Activated naive CD8-positive, alpha-beta T cell treated with anti-CD3 and anti-CD28 coated beads, Interleukin-2, amount 50 U/mL, for 24 hours (primary cell): ENCODE results near the gene GRM7.

Source experiments
- ATAC-seq: fragments of 150-1000 bp; cut with Tn5 transposase; one replicate; pipeline ENCODE4 v1.10.0; 2021
- DNase-seq: peaks from one replicate; pipeline ENCODE4 v3.0.0; 2021
- H3K27ac Mint-ChIP-seq: one replicate; pipeline ENCODE4 v1.8.0; 2021; ENCODE audit warnings: mild to moderate bottlenecking, mixed read lengths
- H3K27me3 Mint-ChIP-seq: one replicate; pipeline ENCODE4 v1.8.0; 2021; ENCODE audit warnings: mixed read lengths
- H3K36me3 Mint-ChIP-seq: one replicate; pipeline ENCODE4 v1.8.0; 2021; ENCODE audit warnings: low read depth, mixed read lengths
- H3K4me1 Mint-ChIP-seq: one replicate; pipeline ENCODE4 v1.8.0; 2021; ENCODE audit warnings: mixed read lengths
- H3K4me3 Mint-ChIP-seq: one replicate; pipeline ENCODE4 v1.8.0; 2021; ENCODE audit warnings: mild to moderate bottlenecking, moderate library complexity, mixed read lengths
- H3K9me3 Mint-ChIP-seq: one replicate; pipeline ENCODE4 v1.8.0; 2021; ENCODE audit warnings: mixed read lengths

GRM7 gene

DNA sequence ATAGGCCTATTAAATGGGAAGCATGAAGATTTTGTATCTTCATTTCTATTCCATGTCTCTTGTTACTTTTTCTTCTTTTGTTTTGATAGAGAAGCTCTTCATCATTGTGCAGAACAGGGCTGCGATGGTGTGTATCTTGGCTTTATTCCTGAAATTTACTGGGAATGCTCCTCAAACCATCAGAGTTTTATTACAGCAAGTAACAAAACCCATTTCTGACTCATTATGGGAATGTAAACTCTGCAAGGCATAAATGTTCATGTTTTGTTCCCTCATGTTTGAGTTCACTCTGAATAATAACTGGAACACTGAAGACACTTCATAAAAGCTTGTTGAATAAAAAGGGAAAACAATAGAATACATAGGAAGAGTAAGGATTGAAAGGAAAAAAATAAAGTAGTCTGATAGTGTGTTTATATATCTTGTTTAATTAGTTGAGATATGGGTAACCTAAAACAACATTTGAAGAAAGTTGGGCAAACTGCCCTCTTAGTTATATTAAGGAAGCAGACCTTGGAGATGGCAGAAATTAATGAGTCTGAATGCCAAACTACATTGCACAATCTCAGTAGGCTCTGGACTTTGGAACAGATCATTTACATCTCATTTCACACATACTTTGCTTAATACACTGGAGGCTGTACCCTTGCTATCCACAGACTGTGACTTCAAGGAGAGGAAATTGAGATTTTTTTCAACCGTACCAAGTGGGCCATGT is 521.5 kb downstream of the GRM7 start:
- ATAC-seq, result no peak
- no peaks in the 10 kb centered on the region for H3K27me3 Mint-ChIP-seq
- no peak overlapping the region for H3K27ac Mint-ChIP-seq
- no peak for DNase-seq
- H3K36me3 Mint-ChIP-seq, result no peaks in the 10 kb centered on the region
- H3K4me1 Mint-ChIP-seq, result no peaks in the 10 kb centered on the region
- no peak overlapping the region for H3K4me3 Mint-ChIP-seq
- H3K9me3 Mint-ChIP-seq, result no peaks in the 10 kb centered on the region

DNA sequence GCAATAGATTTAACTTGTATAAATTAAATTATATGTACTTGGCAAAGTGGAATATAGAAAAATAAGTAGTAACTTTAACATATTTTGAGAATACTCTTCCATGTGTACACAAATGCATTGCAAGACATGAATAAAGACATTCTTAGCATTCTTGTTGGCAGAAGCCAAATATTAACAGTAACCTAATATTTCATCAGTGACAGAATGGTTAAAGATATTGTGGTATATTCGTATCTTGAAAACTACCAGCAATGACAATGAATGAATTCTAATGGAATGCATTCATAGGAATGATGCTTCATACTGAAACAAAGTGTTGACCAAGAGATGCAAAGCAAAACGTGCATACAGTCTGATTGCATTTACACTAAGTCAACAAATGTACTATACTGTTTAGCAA is 524.7 kb downstream of the GRM7 start:
- Mint-ChIP-seq H3K9me3 (peaks cover 8% of the 10 kb centered on the region), H3K4me3 (no peak overlapping the region), H3K4me1 (no peaks in the 10 kb centered on the region), H3K27me3 (no peaks in the 10 kb centered on the region), H3K36me3 (no peaks in the 10 kb centered on the region), H3K27ac (no peak overlapping the region)
- ATAC-seq (no peak), DNase-seq (no peak)

DNA sequence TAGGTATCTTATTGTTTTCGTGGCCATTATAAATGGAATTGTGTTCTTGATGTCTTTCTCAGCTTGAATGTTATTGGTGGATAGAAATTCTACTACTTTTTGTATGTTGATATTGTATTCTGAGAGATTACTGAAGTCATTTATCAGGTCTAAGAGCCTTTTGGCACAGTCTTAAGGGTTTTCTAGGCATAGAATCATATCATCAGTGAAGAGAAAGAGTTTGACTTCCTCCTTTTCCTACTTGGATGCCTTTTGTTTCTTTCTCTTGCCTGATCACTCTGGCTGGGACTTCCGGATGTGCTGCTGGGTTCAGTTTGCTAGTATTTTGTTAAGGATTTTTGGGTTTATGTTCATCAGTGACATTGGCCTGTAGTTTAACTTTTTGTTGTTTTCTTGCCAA is 527.1 kb downstream of the GRM7 start:
- DNase-seq, result no peak
- H3K4me3 Mint-ChIP-seq, result no peak overlapping the region
- H3K4me1 Mint-ChIP-seq, result no peaks in the 10 kb centered on the region
- H3K9me3 Mint-ChIP-seq, result peaks cover 8% of the 10 kb centered on the region
- H3K27ac Mint-ChIP-seq, result no peak overlapping the region
- no peaks in the 10 kb centered on the region for H3K36me3 Mint-ChIP-seq
- H3K27me3 Mint-ChIP-seq, result no peaks in the 10 kb centered on the region
- ATAC-seq, result no peak

DNA sequence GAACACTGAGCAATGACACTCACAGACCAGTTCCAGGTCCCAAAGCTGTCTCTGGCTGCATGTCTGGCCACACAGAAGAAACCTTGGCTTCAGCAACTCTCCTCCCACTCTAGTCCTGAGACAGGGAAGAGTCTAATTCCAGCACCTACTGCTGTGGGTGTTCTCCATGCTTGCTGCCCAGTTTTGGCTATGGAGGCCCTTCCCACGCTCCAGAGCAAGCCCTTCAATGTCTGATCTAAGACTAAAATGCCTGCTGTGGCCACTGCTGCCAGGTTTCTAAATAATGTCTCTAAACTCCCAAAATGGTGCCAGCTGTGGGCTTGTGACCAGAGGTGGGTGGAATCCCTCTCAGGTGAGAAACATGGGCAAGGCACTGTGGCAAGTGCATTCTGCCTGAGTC is 531.3 kb downstream of the GRM7 start:
- Mint-ChIP-seq H3K4me1 (no peaks in the 10 kb centered on the region), H3K27me3 (no peaks in the 10 kb centered on the region)

DNA sequence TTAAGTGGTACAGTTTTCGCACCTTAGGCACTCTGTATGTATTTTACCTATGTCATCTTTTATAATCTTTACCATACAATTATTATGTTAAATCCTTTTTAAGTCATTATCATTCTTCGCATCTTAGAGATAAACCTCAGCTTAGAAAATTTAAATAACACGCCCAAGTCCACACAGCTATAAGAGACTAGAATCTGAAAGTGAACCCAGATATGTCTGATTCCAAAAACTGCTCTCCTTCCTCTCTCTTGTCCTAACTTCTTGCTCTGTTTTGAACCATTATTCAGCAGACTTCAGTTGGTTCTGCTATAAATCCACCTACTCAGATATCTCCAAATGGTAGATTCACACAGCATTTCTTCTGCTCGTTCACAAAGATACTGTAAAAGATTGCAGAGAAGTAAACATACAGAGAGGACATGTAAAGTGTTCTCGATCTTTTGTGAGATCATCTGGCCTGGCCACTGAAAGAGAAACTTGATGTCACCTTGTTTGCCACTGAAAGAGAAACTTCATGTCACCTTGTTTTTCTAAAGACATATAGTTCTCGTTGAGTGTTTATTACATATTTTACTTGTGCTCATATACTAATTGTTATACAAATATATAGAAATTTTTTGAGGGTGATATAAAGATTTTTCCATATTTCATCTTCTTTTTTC is 533.2 kb downstream of the GRM7 start:
- Mint-ChIP-seq H3K4me3 (no peak overlapping the region), H3K4me1 (no peaks in the 10 kb centered on the region), H3K27me3 (no peaks in the 10 kb centered on the region)

More for the DNA sequence above, 531.3 kb downstream of the GRM7 start:
- H3K27ac Mint-ChIP-seq, result no peak overlapping the region
- ATAC-seq (no peak), DNase-seq (no peak)
- H3K36me3 Mint-ChIP-seq, result no peaks in the 10 kb centered on the region
- H3K9me3 Mint-ChIP-seq, result peaks cover 12% of the 10 kb centered on the region
- H3K4me3 Mint-ChIP-seq, result no peak overlapping the region

DNA sequence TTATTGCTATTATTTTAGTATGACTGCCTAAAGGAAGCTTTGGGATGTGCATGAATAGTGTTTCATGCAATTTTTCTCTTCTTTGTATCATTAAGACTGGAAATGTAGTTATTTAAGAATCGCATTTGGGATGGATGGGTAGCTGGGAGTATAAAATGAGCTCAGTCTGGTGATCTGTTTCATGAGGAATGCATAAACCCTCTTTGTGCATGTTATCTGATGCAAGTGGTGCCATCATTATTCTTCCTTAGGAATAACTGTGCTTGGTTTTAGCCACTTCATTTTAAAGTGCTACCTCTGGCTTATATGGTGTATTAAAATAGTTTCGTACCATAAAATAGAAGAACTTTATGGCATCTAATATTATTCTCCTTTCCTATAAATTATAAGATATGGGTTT is 535.6 kb downstream of the GRM7 start:
- no peak overlapping the region for H3K4me3 Mint-ChIP-seq
- H3K36me3 Mint-ChIP-seq, result no peaks in the 10 kb centered on the region
- H3K9me3 Mint-ChIP-seq, result peaks cover 4% of the 10 kb centered on the region
- no peak overlapping the region for H3K27ac Mint-ChIP-seq
- no peak for ATAC-seq
- H3K27me3 Mint-ChIP-seq, result no peaks in the 10 kb centered on the region
- no peaks in the 10 kb centered on the region for H3K4me1 Mint-ChIP-seq
- DNase-seq, result no peak

More for the DNA sequence above, 533.2 kb downstream of the GRM7 start:
- H3K36me3 Mint-ChIP-seq, result no peaks in the 10 kb centered on the region
- no peak overlapping the region for H3K27ac Mint-ChIP-seq
- no peak for ATAC-seq
- DNase-seq, result no peak
- peaks cover 4% of the 10 kb centered on the region for H3K9me3 Mint-ChIP-seq

DNA sequence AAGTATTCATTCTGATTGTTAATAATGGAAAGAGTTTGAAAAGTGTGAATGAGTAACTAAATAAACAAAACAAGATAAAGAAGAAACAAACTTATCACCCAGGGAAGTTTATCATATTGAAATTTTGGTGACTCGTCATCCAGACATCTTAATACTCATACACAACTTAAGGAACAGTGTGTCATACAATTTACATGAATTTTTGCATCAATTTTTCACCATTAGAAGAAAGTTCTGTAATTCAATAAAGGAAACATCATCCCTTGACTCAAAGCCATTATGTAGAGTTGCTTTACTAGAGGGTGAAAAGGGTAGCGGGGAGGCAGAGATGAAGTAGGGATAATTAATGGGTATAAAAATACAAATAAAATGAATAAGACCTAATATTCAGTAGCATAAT is 536.2 kb downstream of the GRM7 start:
- Mint-ChIP-seq H3K4me3 (no peak overlapping the region), H3K27me3 (no peaks in the 10 kb centered on the region), H3K4me1 (no peaks in the 10 kb centered on the region), H3K36me3 (no peaks in the 10 kb centered on the region), H3K9me3 (peaks cover 4% of the 10 kb centered on the region), H3K27ac (no peak overlapping the region)
- no peak for DNase-seq
- ATAC-seq, result no peak

DNA sequence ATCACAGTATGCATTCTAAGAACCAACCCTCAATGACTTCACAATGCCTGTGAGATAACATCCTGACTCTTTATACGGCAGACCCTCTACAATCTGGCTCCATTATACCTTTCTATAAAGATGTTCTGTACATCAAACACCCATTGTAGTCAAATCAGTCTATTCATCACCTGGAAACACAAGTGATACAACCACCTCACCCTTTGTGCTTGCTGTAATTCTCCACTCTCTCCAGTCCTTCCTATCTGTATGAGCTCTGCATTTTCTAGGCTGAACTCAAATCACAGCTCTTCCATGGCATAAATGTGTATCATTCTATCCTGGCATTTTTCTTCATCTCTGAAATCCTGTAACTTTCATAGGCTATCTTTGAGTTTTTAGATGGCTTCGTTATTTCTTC is 539.4 kb downstream of the GRM7 start:
- no peaks in the 10 kb centered on the region for H3K9me3 Mint-ChIP-seq

DNA sequence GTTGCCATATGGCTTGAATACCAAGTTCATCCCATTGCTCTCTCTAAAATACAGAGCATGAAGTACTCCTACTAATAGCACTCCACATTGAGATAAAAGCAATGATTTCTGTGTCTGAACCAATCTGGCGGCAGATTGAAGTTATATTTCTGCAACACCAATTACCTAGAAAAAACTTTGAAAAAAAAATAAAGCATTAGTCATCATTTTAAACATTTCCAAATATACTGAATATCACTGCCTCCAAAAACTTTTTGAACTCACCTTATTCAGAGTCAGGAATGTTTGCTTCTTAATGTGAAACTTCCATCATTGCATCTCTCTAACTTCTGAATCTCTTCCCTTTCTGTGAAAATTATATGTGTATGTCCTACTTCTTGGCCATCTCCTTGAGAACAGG is 540.5 kb downstream of the GRM7 start:
- Mint-ChIP-seq H3K4me1 (no peaks in the 10 kb centered on the region), H3K27me3 (no peaks in the 10 kb centered on the region), H3K4me3 (no peak overlapping the region), H3K9me3 (no peaks in the 10 kb centered on the region), H3K36me3 (no peaks in the 10 kb centered on the region), H3K27ac (no peak overlapping the region)
- ATAC-seq, result no peak
- DNase-seq, result no peak

More for the DNA sequence above, 539.4 kb downstream of the GRM7 start:
- Mint-ChIP-seq H3K27ac (no peak overlapping the region), H3K4me3 (no peak overlapping the region), H3K4me1 (no peaks in the 10 kb centered on the region), H3K36me3 (no peaks in the 10 kb centered on the region), H3K27me3 (no peaks in the 10 kb centered on the region)
- no peak for DNase-seq
- no peak for ATAC-seq

DNA sequence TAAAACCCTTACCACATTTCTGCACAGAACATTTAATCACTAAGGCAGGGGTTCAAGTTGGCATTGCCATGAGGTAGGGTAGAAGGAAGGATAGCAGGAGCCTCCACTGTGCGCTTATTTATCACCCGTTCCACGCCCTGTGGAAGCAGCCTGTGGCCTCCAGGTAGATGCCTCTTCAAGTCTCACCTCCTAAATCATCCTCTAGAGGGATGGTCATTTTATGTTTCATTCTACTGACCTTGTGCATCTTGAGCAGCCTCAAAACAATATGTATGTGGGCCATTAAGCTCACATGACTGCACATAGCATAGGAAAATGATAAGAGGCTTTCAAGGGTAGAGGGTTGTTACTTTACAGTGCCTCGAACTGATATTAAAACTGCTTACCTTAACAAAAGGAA is 546.2 kb downstream of the GRM7 start:
- Mint-ChIP-seq H3K4me1 (no peaks in the 10 kb centered on the region), H3K4me3 (no peak overlapping the region), H3K27me3 (no peaks in the 10 kb centered on the region), H3K36me3 (no peaks in the 10 kb centered on the region), H3K27ac (no peak overlapping the region), H3K9me3 (no peaks in the 10 kb centered on the region)
- ATAC-seq (no peak), DNase-seq (no peak)

DNA sequence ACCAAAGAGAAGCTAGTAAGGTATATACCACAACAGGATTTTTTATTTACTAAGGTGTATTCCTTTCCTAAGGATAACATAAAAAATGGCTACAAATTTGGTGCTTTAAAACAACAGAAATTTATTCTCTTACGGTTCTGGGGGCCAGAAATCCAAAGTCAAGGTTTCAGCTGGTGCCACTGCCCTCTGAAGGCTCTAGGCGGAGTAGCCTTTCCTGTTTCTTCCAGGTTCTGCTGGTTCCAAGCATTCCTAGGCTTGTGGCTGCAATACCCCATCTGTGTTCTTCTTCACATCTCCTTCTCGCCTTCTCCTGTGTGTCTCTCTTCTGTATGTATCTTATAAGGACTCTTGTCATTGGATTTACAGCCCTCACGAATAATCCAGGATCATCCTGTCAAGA is 549.9 kb downstream of the GRM7 start:
- Mint-ChIP-seq H3K27me3 (no peaks in the 10 kb centered on the region), H3K9me3 (no peaks in the 10 kb centered on the region), H3K27ac (no peak overlapping the region), H3K36me3 (no peaks in the 10 kb centered on the region), H3K4me1 (no peaks in the 10 kb centered on the region), H3K4me3 (no peak overlapping the region)
- DNase-seq (no peak), ATAC-seq (no peak)

DNA sequence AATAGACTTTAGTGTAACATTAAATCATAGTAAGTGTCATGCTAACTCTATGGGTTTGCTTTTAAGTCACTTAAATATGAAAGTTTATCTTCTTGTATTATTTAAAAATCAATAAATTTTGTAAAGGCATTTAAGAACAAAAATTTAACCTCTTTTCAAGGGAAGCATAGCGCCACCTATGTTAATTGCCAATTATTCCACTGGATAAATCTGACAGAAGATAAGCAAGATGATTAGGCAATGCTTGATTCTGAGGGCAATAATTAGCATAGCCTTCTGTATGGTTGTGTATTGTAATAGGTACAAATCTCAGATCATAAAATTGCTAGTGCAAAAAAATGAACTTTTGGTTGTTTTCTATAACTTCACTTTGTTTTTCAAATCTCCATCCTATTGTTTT is 560.1 kb downstream of the GRM7 start:
- Mint-ChIP-seq H3K27ac (no peak overlapping the region), H3K27me3 (no peaks in the 10 kb centered on the region), H3K4me3 (no peak overlapping the region), H3K9me3 (peaks cover 4% of the 10 kb centered on the region), H3K4me1 (no peaks in the 10 kb centered on the region), H3K36me3 (no peaks in the 10 kb centered on the region)
- DNase-seq (no peak), ATAC-seq (no peak)

DNA sequence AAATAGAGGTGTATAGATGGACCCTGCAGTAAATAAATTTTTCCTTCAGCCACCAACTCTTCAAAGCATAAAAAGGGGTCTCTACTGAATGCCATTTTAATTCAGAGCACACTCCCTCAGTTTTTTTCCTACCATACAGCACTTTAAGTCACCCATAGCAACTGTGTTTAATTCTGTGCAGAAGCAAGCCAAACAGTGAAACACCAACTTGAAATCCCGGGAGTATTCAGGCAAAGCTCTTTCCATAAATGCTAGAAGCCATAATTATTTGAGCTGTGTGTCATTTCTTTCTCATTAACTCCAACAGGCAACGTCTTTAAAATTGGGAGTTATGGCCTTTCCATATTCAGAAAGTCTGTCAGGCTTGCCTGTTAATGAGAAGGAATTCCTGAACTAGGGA is 562.1 kb downstream of the GRM7 start:
- no peaks in the 10 kb centered on the region for H3K27me3 Mint-ChIP-seq
- no peaks in the 10 kb centered on the region for H3K4me1 Mint-ChIP-seq
- ATAC-seq (no peak), DNase-seq (no peak)
- no peak overlapping the region for H3K4me3 Mint-ChIP-seq
- no peaks in the 10 kb centered on the region for H3K36me3 Mint-ChIP-seq
- peaks cover 4% of the 10 kb centered on the region for H3K9me3 Mint-ChIP-seq
- H3K27ac Mint-ChIP-seq, result no peak overlapping the region

DNA sequence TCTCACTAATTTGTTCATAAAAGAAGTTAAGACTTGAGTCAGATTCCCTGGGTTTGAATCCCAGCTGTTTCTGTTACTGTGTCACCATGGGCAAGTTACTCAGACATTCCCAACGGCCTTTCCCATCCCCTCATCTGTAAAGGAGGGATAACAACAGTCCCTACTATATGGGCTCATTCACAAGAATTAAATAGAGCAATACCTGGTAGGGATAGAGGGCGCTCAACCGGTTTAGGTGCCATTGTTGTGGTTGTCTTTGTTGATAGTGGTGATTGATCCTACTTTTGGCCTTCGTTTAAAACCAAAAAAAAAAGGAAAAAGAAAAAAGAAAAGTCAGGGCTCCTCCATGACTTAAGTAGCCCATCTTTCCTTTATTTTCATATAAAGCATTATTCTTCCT is 563.1 kb downstream of the GRM7 start:
- Mint-ChIP-seq H3K4me3 (no peak overlapping the region), H3K27me3 (no peaks in the 10 kb centered on the region), H3K9me3 (peaks cover 4% of the 10 kb centered on the region), H3K36me3 (no peaks in the 10 kb centered on the region), H3K4me1 (no peaks in the 10 kb centered on the region), H3K27ac (no peak overlapping the region)
- DNase-seq (no peak), ATAC-seq (no peak)

DNA sequence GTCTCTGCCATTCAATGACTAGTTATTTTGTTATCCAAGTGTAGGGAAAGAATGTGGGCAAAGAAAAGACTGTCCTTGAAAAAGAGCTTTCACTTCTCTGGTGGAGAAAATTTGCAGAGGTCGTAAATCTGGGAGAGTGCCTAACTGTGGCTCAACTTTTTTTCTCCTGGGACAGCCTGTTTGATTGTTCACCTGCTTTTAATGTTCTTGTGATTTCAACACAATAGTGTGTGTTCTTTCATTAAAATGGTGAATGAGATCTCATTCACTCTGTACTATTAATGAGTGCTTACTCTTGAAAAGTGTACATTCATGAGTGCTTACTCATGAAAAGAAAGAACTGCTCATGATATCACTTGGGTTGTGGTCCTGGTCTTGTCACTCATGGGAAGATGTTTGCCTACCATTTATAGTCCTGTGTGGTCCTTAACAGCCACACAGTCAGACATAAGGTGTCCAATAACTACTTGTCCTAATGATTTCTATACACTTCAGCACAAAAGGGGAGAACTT is 567.3 kb downstream of the GRM7 start:
- no peak for ATAC-seq
- H3K27me3 Mint-ChIP-seq, result no peaks in the 10 kb centered on the region
- H3K36me3 Mint-ChIP-seq, result no peaks in the 10 kb centered on the region
- H3K4me3 Mint-ChIP-seq, result no peak overlapping the region
- H3K9me3 Mint-ChIP-seq, result peaks cover 5% of the 10 kb centered on the region
- H3K27ac Mint-ChIP-seq, result no peak overlapping the region
- no peak for DNase-seq
- no peaks in the 10 kb centered on the region for H3K4me1 Mint-ChIP-seq
